Osteocyte (in vitro differentiated cells): ENCODE data around the gene TMC6. TPM values are rescaled to one million over a fixed set of nuclear protein-coding genes. Genes with fewer than 3 reads are reported as not detected.

Source experiments
- DNase-seq: peaks from one replicate; pipeline ENCODE4 v3.0.0; 2021; ENCODE audit warnings: mixed read lengths; ENCODE audit not compliant: unreplicated experiment; ENCODE audit errors: extremely low spot score
- H3K27ac Mint-ChIP-seq: one replicate; pipeline ENCODE4 v1.8.0; 2021; ENCODE audit warnings: mild to moderate bottlenecking, mixed read lengths; ENCODE audit not compliant: unreplicated experiment
- H3K27me3 Mint-ChIP-seq: one replicate; pipeline ENCODE4 v1.8.0; 2021; ENCODE audit warnings: mixed read lengths; ENCODE audit not compliant: unreplicated experiment
- H3K36me3 Mint-ChIP-seq: one replicate; pipeline ENCODE4 v1.8.0; 2021; ENCODE audit warnings: mixed read lengths; ENCODE audit not compliant: unreplicated experiment
- H3K4me1 Mint-ChIP-seq: one replicate; pipeline ENCODE4 v1.8.0; 2021; ENCODE audit warnings: mixed read lengths; ENCODE audit not compliant: unreplicated experiment
- H3K4me3 Mint-ChIP-seq: one replicate; pipeline ENCODE4 v1.8.0; 2021; ENCODE audit warnings: mild to moderate bottlenecking, moderate library complexity, mixed read lengths; ENCODE audit not compliant: unreplicated experiment
- H3K9me3 Mint-ChIP-seq: one replicate; pipeline ENCODE4 v1.8.0; 2021; ENCODE audit warnings: mixed read lengths; ENCODE audit not compliant: unreplicated experiment
- total RNA-seq: library from RNA; stranded (reverse); gene quantifications from 2 replicates; pipeline ENCODE4 v1.2.1, GENCODE V29; 2021
- TF ChIP-seq, protein P1 (sequence below): fragments of 200-600 bp; sonication (generic); IDR thresholded peaks from 2 replicates; pipeline ENCODE4 v1.5.0; 2021; ENCODE audit warnings: antibody characterized with exemption, mild to moderate bottlenecking, moderate library complexity

Gene TMC6
- total RNA-seq, 1 donor from 2014 or later: 32.6 TPM

GRCh38 chr17:78148286-78149016 lies 19.9 kb upstream of the TMC6 start:
- no peak for DNase-seq
- no peaks in the 10 kb centered on the region for H3K27me3 Mint-ChIP-seq
- H3K4me1 Mint-ChIP-seq: peaks cover 44% of the 10 kb centered on the region
- H3K9me3 Mint-ChIP-seq: no peaks in the 10 kb centered on the region
- TF ChIP-seq, protein P1, sequence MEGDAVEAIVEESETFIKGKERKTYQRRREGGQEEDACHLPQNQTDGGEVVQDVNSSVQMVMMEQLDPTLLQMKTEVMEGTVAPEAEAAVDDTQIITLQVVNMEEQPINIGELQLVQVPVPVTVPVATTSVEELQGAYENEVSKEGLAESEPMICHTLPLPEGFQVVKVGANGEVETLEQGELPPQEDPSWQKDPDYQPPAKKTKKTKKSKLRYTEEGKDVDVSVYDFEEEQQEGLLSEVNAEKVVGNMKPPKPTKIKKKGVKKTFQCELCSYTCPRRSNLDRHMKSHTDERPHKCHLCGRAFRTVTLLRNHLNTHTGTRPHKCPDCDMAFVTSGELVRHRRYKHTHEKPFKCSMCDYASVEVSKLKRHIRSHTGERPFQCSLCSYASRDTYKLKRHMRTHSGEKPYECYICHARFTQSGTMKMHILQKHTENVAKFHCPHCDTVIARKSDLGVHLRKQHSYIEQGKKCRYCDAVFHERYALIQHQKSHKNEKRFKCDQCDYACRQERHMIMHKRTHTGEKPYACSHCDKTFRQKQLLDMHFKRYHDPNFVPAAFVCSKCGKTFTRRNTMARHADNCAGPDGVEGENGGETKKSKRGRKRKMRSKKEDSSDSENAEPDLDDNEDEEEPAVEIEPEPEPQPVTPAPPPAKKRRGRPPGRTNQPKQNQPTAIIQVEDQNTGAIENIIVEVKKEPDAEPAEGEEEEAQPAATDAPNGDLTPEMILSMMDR: no peak
- no peak overlapping the region for H3K4me3 Mint-ChIP-seq
- no peaks in the 10 kb centered on the region for H3K36me3 Mint-ChIP-seq
- H3K27ac Mint-ChIP-seq: no peak overlapping the region

- Mint-ChIP-seq H3K4me1 (peaks cover 47% of the 10 kb centered on the region), H3K4me3 (no peak overlapping the region), H3K9me3 (no peaks in the 10 kb centered on the region), H3K36me3 (no peaks in the 10 kb centered on the region), H3K27ac (no peak overlapping the region), H3K27me3 (no peaks in the 10 kb centered on the region)
- DNase-seq: no peak
- TF ChIP-seq, protein P1: no peak
Measured at GRCh38 chr17:78147315-78147998, 18.9 kb upstream of the TMC6 start.

DNA sequence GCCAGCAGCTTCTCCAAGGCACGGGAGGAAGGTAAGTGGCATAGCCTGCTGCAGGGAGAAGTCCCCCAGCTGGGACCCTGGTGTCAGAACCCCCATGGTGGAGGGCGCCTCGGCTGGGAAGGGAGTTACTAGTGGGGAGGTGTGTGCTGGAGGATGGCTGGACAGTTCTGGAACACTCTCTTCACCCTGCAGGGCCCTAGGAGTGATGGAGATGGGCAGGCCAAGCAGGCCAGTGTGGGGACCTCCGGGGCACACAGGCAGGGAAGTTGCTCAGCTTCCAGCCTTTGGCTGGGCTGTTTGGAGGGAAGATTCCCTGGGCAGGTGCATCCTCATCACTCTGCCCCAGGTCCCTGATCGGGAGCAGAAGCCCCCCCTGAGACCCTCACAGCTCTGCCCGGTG lies 18.3 kb upstream of the TMC6 start:
- Mint-ChIP-seq H3K9me3 (no peaks in the 10 kb centered on the region), H3K4me3 (no peak overlapping the region), H3K27ac (no peak overlapping the region), H3K36me3 (no peaks in the 10 kb centered on the region), H3K4me1 (peaks cover 46% of the 10 kb centered on the region), H3K27me3 (no peaks in the 10 kb centered on the region)
- TF ChIP-seq, protein P1: no peak
- DNase-seq: no peak

DNA sequence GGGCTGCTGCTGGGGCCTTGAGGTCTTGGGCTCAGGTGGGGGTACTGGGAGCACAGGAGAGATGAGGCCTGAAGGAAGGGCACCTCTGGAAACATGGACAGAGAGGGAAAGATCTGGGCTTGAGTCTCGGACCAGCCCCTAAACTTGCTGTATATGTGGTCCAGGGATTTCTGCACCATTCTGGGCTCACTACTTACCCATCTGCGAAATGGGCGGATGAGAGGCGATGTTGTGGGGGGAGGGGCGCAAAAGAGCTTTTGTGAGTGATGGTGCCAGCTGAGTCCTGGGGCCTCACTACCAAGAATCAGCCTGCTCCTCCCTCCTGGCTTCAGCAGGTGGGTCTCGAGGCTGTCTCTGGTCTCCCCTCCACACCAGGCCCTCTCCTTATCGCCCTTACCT lies 17.9 kb upstream of the TMC6 start:
- no peaks in the 10 kb centered on the region for H3K27me3 Mint-ChIP-seq
- no peaks in the 10 kb centered on the region for H3K9me3 Mint-ChIP-seq
- DNase-seq: no peak
- no peaks in the 10 kb centered on the region for H3K36me3 Mint-ChIP-seq
- H3K4me1 Mint-ChIP-seq: peaks cover 42% of the 10 kb centered on the region
- no peak overlapping the region for H3K27ac Mint-ChIP-seq
- H3K4me3 Mint-ChIP-seq: no peak overlapping the region
- TF ChIP-seq, protein P1: no peak
